IPS-18a (cell line): ENCODE results near the gene PLAAT3.
A peak's percentile ranks its signal among the peaks of the same experiment; 100 is the strongest.
"Not testable (repeated sequence)": the region's sequence is repeated elsewhere in the genome, so short reads cannot be mapped to it uniquely, and the experiment has no call there.

Experiments used
- H3K27ac ChIP-seq: one replicate; pipeline ENCODE4 v1.5.1; 2013; ENCODE audit warnings: low read length
- H3K27me3 ChIP-seq: one replicate; pipeline ENCODE4 v1.6.1; 2013; ENCODE audit warnings: mild to moderate bottlenecking, low read length; ENCODE audit not compliant: control insufficient read depth, insufficient read depth
- H3K36me3 ChIP-seq: one replicate; pipeline ENCODE4 v1.6.1; 2013; ENCODE audit warnings: low read depth, low read length; ENCODE audit not compliant: control insufficient read depth
- H3K4me1 ChIP-seq: one replicate; pipeline ENCODE4 v1.6.1; 2013; ENCODE audit warnings: low read depth, low read length; ENCODE audit not compliant: control insufficient read depth
- H3K4me3 ChIP-seq: one replicate; pipeline ENCODE4 v1.5.1; 2013; ENCODE audit warnings: low read length
- H3K9ac ChIP-seq: one replicate; pipeline ENCODE4 v1.6.1; 2013; ENCODE audit warnings: mild to moderate bottlenecking, low read length, moderate library complexity
- H3K9me3 ChIP-seq: one replicate; pipeline ENCODE4 v1.6.1; 2013; ENCODE audit warnings: low read depth, low read length; ENCODE audit not compliant: control insufficient read depth

Gene PLAAT3

DNA sequence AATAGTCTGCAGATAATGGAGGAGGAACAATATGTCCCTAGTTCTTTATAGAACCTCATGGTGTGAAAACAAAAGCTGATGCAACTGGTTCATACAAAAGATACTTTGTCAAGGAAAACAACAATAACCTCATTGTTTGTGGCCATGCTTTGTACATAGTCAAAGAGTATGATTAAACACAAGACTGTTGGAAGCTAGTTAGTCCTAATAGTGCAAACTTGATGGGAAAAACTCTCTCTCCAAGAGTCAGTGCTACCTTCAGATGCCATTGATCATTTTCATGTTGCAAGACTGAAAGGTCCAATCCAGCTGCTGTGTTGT is 30.9 kb downstream of the PLAAT3 start:
- H3K27me3 ChIP-seq = no peaks in the 10 kb centered on the region
- H3K9ac ChIP-seq = no peak overlapping the region
- H3K9me3 ChIP-seq = peaks cover 13% of the 10 kb centered on the region
- H3K4me1 ChIP-seq = no peaks in the 10 kb centered on the region
- H3K4me3 ChIP-seq = no peak overlapping the region
- no peak overlapping the region for H3K27ac ChIP-seq
- peaks cover 11% of the 10 kb centered on the region for H3K36me3 ChIP-seq

DNA sequence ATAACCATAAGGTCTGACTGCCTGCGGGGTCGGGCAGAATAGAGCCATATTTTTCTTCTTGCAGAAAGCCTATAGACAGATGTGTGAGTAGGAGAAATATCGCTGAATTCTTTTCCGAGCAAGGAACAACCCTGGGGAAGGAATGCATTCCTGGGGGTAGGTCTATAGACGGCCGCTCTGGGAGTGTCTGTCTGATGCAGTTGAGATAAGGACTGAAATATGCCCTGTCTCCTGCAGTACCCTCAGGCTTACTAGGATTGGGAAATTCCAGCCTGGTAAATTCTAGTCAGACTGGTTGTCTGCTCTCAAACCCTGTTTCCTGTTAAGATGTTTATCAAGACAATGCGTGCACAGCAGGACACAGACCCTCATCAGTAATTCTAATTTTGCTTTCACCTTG is 33.0 kb downstream of the PLAAT3 start:
- not testable (repeated sequence) for H3K4me1 ChIP-seq, H3K4me3 ChIP-seq, H3K9ac ChIP-seq, H3K27me3 ChIP-seq, H3K27ac ChIP-seq
- peaks cover 13% of the 10 kb centered on the region for H3K9me3 ChIP-seq
- H3K36me3 ChIP-seq = peaks cover 14% of the 10 kb centered on the region

DNA sequence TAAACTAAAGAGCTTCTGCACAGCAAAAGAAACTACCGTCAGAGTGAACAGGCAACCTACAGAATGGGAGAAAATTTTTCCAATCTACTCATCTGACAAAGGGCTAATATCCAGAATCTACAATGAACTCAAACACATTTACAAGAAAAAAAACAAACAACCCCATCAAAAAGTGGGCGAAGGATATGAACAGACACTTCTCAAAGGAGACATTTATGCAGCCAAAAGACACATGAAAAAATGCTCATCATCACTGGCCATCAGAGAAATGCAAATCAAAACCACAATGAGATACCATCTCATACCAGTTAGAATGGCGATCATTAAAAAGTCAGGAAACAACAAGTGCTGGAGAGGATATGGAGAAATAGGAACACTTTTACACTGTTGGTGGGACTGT is 35.4 kb downstream of the PLAAT3 start:
- not testable (repeated sequence) for H3K9ac ChIP-seq, H3K4me1 ChIP-seq, H3K27me3 ChIP-seq, H3K27ac ChIP-seq, H3K4me3 ChIP-seq
- H3K9me3 ChIP-seq = peaks cover 13% of the 10 kb centered on the region
- H3K36me3 ChIP-seq = peaks cover 13% of the 10 kb centered on the region

DNA sequence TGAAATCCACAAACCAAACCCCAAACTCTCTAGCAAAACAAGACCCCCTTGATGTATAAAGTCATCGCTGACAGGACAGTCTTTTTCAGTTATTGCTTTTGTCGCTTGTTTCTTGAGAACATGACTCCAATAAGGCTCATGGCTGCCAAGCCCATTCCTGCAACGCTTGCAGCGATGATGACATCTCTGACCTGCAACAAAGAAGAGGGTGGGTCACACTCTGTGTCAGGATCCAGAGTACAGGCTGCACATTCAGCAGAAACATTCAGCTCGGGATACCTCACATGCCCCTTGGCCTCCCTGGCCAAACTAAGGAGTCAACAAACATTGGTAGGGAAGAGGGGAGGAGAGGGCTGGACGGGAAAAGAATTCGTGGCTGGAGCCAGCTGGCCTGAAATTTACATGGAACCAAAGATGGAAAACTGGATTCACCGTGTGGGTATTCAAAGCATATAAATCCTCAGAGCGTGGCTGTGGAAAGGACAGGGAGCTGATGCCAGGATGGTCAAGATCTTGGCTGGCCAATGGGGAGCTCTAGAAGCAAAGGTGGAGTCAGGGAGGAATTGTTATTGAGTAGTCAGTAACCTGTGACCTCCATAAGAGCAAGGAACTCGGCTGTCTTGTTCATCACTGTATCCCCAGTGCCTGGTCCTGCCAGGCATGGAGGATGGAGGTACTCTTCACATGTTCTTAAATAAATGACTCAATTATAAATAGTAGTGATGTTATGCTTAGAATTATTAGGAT is 39.2 kb downstream of the PLAAT3 start:
- no peak overlapping the region for H3K27ac ChIP-seq
- no peak overlapping the region for H3K4me3 ChIP-seq
- H3K27me3 ChIP-seq = no peaks in the 10 kb centered on the region
- no peaks in the 10 kb centered on the region for H3K4me1 ChIP-seq
- H3K9ac ChIP-seq = no peak overlapping the region
- H3K36me3 ChIP-seq = peaks cover 8% of the 10 kb centered on the region
- peaks cover 3% of the 10 kb centered on the region for H3K9me3 ChIP-seq

- Histone ChIP-seq H3K4me3 (no peak overlapping the region), H3K27ac (no peak overlapping the region), H3K4me1 (no peaks in the 10 kb centered on the region)
Observed at GRCh38 chr11:63573881-63574855, 40.1 kb downstream of the PLAAT3 start.

DNA sequence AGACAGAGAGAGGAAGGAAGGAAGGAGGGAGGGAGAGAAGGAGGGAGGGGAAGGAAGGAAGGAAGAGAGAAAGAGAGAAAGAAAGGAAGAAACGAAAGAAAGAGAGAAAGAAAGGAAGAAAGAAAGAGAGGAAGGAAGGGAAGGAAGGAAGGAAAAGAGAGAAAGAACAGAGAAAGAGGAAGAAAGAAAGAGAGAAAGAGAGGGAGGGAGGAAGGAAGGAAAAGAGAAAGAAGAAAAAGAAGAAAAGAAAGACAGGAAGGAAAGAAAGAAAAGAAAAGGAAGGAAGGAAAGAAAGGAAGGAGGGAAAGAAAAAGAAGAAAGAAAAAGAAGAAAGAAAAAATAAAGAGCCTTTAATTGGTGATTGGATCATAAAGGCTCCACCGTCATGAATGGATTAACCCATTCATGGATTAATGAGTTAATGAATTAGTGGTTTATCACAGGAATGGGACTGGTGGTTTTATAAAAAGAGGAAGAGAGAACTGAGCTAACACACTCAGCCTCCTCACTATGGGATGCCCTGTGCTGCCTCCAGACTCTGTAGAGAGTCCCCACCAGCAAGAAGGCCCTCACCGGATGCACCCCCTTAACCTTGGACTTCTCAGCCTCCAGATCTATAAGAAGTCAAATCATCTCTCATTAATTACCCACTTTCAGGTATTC is 42.1 kb downstream of the PLAAT3 start:
- Histone ChIP-seq H3K4me3 (no peak overlapping the region), H3K27me3 (no peaks in the 10 kb centered on the region)

More at GRCh38 chr11:63573881-63574855, 40.1 kb downstream of the PLAAT3 start:
- H3K9ac ChIP-seq = no peak overlapping the region
- H3K9me3 ChIP-seq = no peaks in the 10 kb centered on the region
- peaks cover 7% of the 10 kb centered on the region for H3K36me3 ChIP-seq
- no peaks in the 10 kb centered on the region for H3K27me3 ChIP-seq

GRCh38 chr11:63569570-63569969 is 44.7 kb downstream of the PLAAT3 start:
- H3K27ac ChIP-seq = no peak overlapping the region
- no peak overlapping the region for H3K4me3 ChIP-seq
- H3K36me3 ChIP-seq = peaks cover 3% of the 10 kb centered on the region
- no peaks in the 10 kb centered on the region for H3K9me3 ChIP-seq
- peaks cover 14% of the 10 kb centered on the region for H3K4me1 ChIP-seq
- no peaks in the 10 kb centered on the region for H3K27me3 ChIP-seq
- no peak overlapping the region for H3K9ac ChIP-seq

More for the DNA sequence above, 42.1 kb downstream of the PLAAT3 start:
- H3K9me3 ChIP-seq = no peaks in the 10 kb centered on the region
- H3K9ac ChIP-seq = no peak overlapping the region
- H3K4me1 ChIP-seq = peaks cover 4% of the 10 kb centered on the region
- H3K27ac ChIP-seq = no peak overlapping the region
- peaks cover 3% of the 10 kb centered on the region for H3K36me3 ChIP-seq

DNA sequence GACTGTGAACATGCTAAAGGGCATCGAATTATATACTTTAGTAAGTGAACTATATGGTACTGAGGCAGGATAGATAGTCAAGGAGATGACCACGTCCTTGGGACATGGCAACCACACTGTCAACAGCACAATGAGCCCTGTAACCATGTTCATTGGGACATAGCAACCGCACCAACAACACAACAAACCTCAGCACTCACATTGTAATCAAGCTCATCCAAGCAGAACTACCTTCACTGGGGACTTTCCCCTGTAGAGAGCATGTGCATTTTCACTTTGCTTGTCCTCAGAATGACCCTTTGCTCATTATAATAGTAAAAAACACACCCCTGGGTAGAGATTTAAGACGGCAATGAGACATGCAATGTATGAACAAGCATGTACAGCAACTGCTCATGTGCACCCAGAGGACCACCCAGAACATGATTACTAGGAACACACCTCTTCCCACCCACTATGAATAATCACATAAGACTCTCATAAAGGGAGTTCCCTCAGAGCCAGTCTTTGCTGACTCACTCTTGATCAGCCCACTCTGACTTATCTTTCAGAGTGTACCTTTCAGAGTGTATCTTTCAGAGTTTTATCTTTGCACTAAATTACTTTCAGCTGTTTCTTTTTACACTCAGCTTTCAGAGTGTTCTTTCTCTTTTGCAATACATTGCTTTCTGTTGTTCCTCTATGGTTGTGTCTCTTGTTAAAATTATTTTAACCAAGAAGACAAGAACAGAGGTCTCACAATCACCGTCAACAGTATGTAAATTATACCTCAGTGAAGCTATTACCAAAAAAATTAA is 47.0 kb downstream of the PLAAT3 start:
- Histone ChIP-seq H3K27me3 (no peaks in the 10 kb centered on the region), H3K9ac (peak overlapping the region; percentile 25), H3K36me3 (no peaks in the 10 kb centered on the region), H3K4me3 (no peak overlapping the region), H3K27ac (peak overlapping the region; percentile 9), H3K9me3 (no peaks in the 10 kb centered on the region), H3K4me1 (peaks cover 14% of the 10 kb centered on the region)

DNA sequence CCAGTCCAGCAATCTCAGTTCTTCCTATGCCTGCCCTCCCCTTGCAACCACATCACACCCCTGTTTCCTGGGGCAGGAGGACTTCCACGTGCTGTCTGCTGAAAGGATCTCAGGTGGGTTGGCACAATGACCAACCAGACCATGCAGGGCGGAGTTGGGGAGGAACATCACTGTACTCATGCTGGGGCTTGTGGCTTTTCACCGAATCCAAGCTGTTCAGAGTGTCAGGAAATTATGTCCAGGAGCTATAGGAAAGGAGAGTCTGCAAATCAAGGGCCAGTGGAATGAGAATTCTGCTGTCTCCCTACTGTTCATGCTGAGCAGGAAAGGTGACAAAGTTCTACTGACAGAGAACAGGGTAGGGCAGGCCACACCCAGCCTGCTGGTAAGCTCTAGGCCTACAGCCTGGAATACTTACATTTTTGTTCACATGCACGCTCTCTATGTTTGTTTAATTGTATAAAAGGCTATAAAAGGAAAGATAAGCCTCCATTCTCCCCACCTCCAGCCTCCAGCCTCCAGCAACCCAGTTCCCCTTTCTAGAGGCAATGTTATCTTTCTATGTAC is 49.4 kb downstream of the PLAAT3 start:
- H3K36me3 ChIP-seq = no peaks in the 10 kb centered on the region
- H3K27ac ChIP-seq = no peak overlapping the region
- H3K27me3 ChIP-seq = no peaks in the 10 kb centered on the region
- H3K9me3 ChIP-seq = no peaks in the 10 kb centered on the region
- H3K9ac ChIP-seq = no peak overlapping the region
- no peak overlapping the region for H3K4me3 ChIP-seq
- peaks cover 14% of the 10 kb centered on the region for H3K4me1 ChIP-seq

DNA sequence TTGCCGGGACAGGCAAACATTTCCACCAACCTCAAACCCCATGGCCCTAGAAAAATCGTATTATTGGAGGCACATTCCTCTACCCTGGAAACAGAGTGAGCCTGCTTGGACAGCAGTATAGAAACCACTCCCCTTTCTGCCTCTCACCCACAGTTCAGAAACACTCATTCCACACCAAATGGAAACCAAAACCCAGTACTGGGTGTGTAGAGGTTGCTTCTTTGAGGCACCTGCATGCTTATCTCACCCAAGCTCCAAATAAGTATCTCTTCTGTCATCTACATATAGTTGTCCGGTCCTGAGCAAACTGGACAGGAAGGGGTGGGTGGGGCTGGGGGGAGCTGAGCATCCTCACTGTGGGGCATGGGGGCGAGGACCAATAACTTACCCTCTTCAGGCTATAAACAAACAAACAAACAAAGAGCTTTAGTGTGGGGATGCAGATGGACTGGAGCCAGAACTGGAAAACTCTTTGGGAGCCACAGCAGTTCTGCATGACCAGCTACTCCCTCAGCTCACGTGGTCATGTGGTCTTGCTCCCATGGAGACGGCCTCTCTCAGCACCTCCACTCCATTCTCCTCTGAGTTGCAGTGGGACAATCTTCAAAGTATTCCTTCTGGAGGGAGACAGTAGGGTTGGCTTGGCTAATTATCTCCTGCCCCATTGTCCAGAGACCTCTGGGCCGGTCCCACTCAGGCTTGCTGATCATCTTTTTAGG is 50.0 kb downstream of the PLAAT3 start:
- H3K4me1 ChIP-seq = peaks cover 14% of the 10 kb centered on the region
- no peak overlapping the region for H3K27ac ChIP-seq
- H3K36me3 ChIP-seq = no peaks in the 10 kb centered on the region
- no peaks in the 10 kb centered on the region for H3K27me3 ChIP-seq
- H3K9me3 ChIP-seq = no peaks in the 10 kb centered on the region
- H3K4me3 ChIP-seq = no peak overlapping the region
- H3K9ac ChIP-seq = no peak overlapping the region
